ENCODE measurements around the gene PKD1L1. TPM values are rescaled to one million over a fixed set of nuclear protein-coding genes. Genes with fewer than 3 reads are reported as not detected.
"Not testable (repeated sequence)": the region's sequence is repeated elsewhere in the genome, so short reads cannot be mapped to it uniquely, and the experiment has no call there.

The PKD1L1 gene
- total and polyA plus RNA-seq, 3 donors from 2014 or later: 4.0 to 4.8 (median 4.2) TPM

DNA sequence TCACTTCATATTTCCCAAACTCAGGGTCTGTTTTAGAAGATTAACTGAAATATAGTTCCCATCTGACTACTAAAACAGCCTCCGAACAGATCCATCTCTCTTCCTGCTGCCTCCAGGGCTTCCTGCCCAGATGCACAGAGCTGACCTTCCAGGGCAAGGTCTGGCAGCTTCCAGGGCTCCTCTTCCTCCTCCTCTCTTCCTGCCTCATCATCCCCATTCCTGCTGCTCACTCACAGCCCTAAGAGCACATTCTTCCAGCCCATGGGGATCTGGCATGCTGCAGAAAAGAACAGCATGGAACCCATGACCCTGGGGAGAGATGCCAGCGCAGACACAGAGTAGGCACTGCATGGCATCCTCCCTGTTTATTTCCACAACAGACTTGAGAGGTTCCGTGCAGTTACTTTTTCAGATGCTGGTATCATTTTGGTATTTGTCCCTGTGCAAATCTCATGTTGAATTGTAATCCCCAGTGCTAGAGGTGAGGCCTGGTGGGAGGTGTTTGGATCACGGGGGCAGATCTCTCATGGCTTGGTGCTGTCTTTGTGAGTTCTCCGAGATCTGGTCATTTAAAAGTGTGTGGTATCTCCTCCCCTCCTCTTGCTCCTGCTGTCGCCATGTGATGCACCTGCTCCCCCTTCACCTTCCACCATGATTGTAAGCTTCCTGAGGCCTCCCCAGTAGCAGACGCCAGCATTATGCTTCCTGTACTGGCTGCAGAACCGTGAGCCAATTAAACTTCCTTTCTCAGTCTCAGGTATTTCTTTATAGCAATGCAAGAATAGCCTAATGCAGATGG, 4.4 kb downstream of the PKD1L1 start:
- H3K4me1 ChIP-seq: peaks cover 8% of the 10 kb centered on the region
- no peak overlapping the region for H3K27ac ChIP-seq
- H3K4me3 ChIP-seq: no peak overlapping the region
- no peaks in the 10 kb centered on the region for H3K9me3 ChIP-seq
- no peaks in the 10 kb centered on the region for H3K27me3 ChIP-seq
- intact Hi-C loops (cut with DNase I; ENCODE audit: low total_unique reads): loop anchor here (10.0 kb wide), 1 partner anchor 161 kb away; no protein-coding TSS in a partner anchor
- no peaks in the 10 kb centered on the region for H3K36me3 ChIP-seq (ENCODE audit: low read depth, missing control alignments)
- TF ChIP-seq, protein P1, sequence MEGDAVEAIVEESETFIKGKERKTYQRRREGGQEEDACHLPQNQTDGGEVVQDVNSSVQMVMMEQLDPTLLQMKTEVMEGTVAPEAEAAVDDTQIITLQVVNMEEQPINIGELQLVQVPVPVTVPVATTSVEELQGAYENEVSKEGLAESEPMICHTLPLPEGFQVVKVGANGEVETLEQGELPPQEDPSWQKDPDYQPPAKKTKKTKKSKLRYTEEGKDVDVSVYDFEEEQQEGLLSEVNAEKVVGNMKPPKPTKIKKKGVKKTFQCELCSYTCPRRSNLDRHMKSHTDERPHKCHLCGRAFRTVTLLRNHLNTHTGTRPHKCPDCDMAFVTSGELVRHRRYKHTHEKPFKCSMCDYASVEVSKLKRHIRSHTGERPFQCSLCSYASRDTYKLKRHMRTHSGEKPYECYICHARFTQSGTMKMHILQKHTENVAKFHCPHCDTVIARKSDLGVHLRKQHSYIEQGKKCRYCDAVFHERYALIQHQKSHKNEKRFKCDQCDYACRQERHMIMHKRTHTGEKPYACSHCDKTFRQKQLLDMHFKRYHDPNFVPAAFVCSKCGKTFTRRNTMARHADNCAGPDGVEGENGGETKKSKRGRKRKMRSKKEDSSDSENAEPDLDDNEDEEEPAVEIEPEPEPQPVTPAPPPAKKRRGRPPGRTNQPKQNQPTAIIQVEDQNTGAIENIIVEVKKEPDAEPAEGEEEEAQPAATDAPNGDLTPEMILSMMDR (IDR thresholded peaks at IDR 0.05): no peak
- no peak for TF ChIP-seq POLR2A (IDR thresholded peaks at IDR 0.05)
- DNase-seq: no peak
- 90 to 92% methylated on average over 8 of the region's 8 CpGs for WGBS, 2 donors

- not testable (repeated sequence) for H3K27me3 ChIP-seq; H3K36me3 ChIP-seq (ENCODE audit: low read depth, missing control alignments); H3K27ac ChIP-seq; H3K4me3 ChIP-seq; H3K9me3 ChIP-seq; DNase-seq; H3K4me1 ChIP-seq
- intact Hi-C loops (cut with DNase I; ENCODE audit: low total_unique reads): loop anchor here (10.0 kb wide), 1 partner anchor 162 kb away; no protein-coding TSS in a partner anchor
- WGBS, 2 donors: 90 to 97% methylated on average over 10 of the region's 10 CpGs
Measured at GRCh38 chr7:47942651-47943050, 5.6 kb downstream of the PKD1L1 start.

DNA sequence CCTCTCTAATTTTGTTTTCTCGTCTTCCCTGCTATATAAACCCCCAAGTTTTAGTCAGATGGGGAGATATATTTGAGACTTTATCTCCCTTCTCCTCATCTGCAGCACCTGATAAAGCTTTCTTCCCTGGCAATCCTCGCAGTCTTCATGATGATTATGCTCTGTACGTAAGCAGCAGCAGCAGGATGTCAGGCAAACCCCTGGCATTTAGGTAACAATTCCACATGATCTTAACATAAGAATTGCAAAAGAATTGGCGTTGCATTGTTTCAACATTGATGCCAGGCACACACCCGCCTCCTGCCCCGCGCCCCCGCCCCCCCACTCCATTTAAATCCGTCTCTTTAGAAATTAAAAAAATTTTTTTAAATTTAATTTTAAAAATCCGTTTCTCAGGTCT, 6.1 kb downstream of the PKD1L1 start:
- no peak for DNase-seq
- Histone ChIP-seq H3K27me3 (no peaks in the 10 kb centered on the region), H3K27ac (no peak overlapping the region), H3K4me1 (peaks cover 8% of the 10 kb centered on the region), H3K9me3 (no peaks in the 10 kb centered on the region), H3K36me3 (ENCODE audit: low read depth, missing control alignments) (no peaks in the 10 kb centered on the region), H3K4me3 (no peak overlapping the region)
- intact Hi-C loops (cut with DNase I; ENCODE audit: low total_unique reads): loop anchor here (10.0 kb wide), 1 partner anchor 163 kb away; no protein-coding TSS in a partner anchor
- TF ChIP-seq, protein P1 (IDR thresholded peaks at IDR 0.05): no peak
- TF ChIP-seq POLR2A (IDR thresholded peaks at IDR 0.05): no peak
- WGBS, 2 donors: 89 to 95% methylated on average over 10 of the region's 10 CpGs

GRCh38 chr7:47941136-47941844, 7.0 kb downstream of the PKD1L1 start:
- no peaks in the 10 kb centered on the region for H3K27me3 ChIP-seq
- peak overlapping the region in 1 of 2 donors; percentile 60 for H3K27ac ChIP-seq
- H3K36me3 ChIP-seq (ENCODE audit: low read depth, missing control alignments): no peaks in the 10 kb centered on the region
- no peaks in the 10 kb centered on the region for H3K9me3 ChIP-seq
- TF ChIP-seq, protein P1 (IDR thresholded peaks at IDR 0.05): no peak
- TF ChIP-seq POLR2A (IDR thresholded peaks at IDR 0.05): no peak
- WGBS, 2 donors: 65 to 75% methylated on average over 7 to 9 of the region's 9 CpGs
- no peak overlapping the region for H3K4me3 ChIP-seq
- intact Hi-C loops (cut with DNase I; ENCODE audit: low total_unique reads): loop anchor here (10.0 kb wide), 1 partner anchor 164 kb away; no protein-coding TSS in a partner anchor
- DNase-seq: no peak
- H3K4me1 ChIP-seq: peaks cover 3% of the 10 kb centered on the region
